DMS114 treated with DMSO at 0.1 percent for 48 hours (cell line): Measurements from ENCODE around the gene GFER.

Source experiments
- DNase-seq: peaks from one replicate; lab custom pipeline; 2025; ENCODE audit not compliant: unreplicated experiment; lab: John Stamatoyannopoulos, UW

Gene GFER

DNA sequence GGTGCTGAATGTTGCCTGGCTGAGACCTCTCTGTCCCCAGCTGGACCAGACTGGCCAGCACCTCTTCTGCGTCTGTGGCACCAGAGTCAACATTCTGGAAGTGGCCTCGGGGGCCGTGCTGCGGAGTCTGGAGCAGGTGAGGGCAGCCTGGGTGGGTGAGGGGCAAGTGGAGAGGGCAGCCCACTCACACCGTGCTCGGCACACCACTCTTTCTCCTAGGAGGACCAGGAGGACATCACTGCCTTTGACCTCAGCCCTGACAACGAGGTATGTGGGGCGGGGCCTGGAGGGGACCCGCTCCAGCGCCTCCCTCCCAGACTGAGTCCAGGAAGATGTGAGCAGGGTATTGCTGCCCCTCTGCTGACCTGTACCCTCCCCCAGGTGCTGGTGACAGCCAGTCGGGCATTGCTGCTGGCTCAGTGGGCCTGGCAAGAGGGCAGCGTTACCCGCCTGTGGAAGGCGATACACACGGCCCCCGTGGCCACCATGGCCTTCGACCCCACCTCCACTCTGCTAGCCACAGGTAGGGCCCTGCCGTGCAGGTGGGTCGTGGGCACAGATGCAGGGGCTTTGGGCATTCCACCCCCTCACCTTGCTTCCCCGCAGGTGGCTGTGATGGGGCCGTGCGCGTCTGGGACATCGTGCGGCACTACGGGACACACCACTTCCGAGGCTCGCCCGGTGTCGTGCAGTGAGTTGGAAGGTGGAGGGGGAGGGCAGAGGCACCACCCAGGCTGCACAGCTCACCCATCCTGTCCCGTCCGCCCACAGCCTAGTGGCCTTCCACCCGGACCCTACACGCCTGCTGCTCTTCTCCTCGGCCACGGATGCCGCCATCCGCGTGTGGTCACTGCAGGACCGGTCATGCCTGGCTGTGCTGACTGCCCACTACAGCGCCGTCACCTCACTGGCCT lies 9.6 kb upstream of the GFER start:
- DNase-seq: no peak

DNA sequence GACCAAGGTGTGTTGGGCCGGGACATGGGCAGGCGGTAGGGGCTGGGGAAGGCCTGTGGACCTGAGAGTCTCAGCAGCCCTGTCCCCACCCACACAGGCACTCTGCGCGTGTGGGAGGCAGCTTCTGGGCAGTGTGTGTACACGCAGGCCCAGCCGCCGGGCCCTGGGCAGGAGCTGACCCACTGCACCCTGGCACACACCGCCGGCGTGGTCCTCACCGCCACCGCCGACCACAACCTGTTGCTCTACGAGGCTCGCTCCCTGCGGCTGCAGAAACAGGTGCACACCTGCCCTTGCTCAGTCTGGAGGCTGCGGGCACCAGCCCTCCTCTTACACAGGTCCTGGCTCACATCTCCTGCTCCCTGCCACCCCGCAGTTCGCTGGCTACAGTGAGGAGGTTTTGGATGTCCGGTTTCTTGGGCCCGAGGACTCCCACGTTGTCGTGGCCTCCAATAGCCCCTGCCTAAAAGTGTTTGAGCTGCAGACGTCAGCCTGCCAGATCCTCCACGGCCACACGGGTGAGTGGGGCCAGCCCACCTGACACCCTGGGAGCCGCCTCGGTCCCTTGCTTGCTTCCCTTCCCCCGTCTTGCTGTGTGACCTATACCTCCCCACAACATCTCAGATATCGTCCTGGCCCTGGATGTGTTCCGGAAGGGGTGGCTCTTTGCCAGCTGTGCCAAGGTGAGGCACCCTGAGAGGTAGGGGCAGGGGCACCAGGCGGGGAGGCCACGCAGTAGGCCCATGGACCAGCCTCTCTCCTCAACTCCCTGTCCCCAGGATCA lies 8.4 kb upstream of the GFER start:
- DNase-seq: no peak

DNA sequence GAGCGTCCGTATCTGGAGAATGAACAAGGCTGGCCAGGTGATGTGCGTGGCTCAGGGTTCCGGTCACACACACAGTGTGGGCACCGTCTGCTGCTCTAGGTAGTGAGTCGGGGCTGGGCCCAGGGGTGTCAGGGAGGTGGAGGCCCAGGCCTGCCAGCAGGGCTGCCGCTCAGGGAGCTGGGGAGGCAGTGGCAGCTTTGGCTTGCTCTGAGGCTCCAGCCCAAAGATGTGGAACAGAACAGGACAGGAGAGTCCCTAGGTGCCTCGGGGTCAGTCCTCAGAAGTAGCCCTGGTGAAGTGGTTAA lies 7.8 kb upstream of the GFER start:
- DNase-seq: no peak

DNA sequence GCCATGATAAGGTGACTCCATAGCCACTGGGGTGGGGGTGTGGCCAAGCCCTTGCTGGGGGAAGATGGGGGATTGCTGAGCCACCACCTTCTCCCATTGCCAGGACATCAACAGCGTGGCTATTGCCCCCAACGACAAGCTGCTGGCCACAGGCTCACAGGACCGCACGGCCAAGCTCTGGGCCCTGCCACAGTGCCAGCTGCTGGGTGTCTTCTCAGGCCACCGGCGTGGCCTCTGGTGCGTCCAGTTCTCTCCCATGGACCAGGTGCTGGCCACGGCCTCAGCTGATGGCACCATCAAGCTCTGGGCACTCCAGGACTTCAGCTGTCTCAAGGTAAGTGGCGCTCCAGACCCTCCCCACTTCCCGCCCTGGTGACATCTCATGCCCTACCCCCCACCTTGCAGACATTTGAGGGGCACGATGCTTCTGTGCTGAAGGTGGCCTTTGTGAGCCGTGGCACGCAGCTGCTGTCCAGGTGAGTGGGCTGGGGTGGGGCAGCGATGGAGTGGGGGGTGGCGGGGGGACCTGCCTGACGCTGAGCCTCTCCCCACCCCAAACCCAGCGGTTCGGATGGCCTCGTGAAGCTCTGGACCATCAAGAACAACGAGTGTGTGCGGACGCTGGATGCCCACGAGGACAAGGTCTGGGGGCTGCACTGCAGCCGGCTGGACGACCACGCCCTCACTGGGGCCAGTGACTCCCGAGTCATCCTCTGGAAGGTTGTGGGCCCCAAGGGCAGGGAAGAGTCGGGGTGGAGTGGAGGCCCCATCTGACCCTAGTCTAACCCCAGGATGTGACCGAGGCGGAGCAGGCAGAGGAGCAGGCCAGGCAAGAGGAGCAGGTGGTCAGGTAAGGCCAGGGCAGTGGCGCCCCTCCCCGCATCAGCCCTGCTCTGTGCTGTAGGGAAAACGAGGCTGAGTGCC lies 6.8 kb upstream of the GFER start:
- no peak for DNase-seq

DNA sequence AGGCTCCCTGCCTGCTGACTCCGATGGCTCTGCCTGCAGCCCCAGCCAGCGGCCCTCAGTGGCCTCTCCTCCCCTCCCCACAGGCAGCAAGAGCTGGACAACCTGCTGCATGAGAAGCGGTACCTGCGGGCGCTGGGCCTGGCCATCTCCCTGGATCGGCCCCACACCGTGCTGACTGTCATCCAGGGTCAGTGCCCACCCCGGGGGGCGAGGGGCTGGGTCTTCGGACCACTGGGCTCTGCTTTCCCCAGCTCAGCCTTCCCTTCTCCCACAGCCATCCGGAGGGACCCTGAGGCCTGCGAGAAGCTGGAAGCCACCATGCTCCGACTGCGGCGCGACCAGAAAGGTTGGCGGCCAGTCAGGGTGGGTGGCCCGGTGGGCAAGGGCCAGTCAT lies 6.1 kb upstream of the GFER start:
- DNase-seq: no peak

DNA sequence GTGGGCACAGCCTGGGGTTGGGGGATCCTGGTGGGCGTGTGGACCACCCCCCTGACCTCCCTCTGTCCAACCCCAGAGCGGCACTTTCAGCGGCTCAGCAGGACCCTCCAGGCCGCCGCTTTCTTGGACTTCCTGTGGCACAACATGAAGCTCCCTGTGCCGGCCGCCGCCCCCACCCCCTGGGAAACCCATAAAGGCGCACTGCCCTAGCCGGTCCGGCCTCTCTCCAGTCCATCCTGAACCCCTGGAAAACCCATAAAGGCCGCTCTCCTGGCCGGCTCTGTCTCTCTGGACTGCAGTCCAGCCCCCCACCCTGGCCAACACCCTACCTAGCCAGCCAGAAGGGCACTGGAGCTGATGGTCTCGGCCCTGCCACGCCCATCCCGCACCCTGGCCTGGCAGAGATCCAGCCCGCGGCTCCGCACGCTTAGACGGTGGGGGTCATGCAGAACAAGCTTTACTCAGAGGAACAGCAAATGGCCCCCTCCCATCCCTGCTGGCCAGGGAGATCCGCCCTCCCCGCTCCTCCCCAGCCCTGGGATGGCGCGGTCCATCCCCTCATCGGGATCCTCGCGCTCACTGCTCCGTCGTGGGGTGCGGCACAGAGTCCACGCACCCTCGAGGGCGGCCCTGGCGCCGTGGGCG lies 5.4 kb upstream of the GFER start:
- DNase-seq: no peak

GRCh38 chr16:1979271-1980029 lies 4.5 kb upstream of the GFER start:
- DNase-seq: no peak

DNA sequence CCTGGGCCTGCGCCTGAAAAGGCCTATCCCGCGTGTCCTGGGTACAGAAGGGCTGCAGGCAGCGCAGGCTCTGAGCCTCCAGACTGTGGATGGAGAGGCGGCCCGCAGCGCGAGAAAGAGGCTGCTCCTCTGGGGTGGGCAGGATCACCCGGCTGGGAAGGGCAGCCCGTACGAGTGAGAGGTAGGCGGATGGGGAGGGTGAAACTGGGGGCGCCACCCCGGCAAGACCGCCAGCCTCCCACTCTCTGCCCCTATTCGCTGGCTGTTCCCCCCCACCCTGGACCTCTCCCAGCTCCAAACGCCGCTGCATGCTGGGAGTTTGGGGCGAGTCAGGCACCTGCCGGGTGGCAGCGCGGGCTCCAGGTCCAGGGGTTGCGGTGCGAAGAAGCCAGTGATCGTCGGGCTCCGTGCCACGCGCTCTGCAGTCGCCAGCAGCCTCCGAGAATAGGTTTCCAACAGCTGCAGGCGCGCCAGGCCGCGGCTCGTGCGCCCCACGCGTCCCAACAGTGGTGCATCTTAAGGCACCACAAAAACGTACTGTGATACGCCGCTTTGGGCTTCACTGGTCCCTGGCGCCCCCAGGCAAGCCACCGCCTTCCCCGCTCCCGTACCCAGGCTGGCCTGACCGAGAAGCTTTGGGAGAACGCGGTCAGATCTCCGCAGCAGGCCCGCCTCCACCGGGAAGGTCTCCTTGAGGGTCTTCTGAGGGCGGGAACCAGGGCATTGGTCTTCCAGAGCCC lies 3.8 kb upstream of the GFER start:
- DNase-seq: no peak

DNA sequence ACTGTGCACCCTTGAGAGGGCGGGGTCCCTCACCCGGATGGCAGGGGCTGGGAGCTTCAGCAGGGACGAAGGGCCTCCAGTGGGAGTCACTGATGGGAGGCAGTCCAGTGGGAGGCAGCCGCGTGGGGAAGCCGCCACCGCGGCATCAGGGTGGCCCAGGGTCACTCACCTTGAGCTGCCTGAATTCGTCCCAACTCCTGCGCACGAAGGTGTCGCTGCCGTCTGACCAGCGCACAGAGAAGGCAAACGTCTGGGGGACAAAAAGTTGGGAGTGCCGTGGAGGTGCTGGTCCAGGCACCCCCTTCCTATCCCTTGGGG lies 3.3 kb upstream of the GFER start:
- no peak for DNase-seq

DNA sequence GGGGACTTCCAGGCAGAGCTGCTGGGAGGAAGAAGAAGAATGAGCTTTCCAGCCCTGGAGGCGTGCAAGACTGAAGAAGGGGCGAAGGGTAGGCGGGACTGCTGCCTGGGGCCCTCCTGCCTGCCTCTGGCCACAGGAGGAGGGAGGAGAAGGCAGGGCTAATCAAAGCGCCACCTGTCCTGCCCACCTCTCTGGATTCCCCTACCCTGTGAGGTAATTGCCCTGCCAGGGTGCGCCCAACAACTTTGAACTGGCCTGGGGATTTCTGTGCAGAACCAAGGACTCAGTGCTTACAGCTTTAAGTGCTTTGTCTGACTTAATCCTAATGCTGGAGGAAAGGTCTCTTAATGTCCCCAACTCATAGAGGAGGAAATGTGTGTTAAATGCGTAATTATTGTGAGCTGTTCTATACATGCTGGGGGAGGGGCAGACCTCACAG lies 2.6 kb upstream of the GFER start, which contains the start of gene NOXO1:
NOXO1 (minus strand) TSS at position 72 of the 439 bp plus-strand sequence. CDS start 290 bp downstream, outside the sequence.
- no peak for DNase-seq

GRCh38 chr16:1982013-1982433 lies 2.0 kb upstream of the GFER start:
- no peak for DNase-seq

DNA sequence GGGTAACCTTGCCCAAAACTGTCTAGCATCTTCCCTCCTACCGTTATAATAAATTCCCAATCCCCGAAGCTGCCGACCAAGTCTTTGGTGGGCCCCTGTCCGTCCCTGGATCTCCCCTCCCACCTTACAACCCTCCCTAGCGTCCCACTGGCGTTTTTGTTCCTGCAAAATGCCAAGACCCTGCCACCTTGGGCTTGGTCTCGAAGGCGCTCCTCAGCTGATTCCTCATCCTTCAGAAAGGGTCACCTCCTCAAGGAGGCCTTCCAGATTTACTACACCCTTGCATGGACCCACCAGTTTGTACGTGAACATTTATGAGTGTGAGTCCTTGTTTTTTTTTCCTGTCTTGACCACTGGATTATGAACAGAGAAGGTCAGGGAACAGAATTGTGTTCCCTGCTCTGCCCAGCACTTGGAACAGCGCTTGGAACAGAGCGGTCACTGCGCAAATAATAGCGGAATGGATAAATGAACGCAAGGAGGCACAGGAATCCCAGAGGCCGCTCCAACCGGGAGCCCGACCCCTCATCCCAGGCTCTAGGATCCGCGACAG lies 926 bp upstream of the GFER start:
- DNase-seq: no peak

DNA sequence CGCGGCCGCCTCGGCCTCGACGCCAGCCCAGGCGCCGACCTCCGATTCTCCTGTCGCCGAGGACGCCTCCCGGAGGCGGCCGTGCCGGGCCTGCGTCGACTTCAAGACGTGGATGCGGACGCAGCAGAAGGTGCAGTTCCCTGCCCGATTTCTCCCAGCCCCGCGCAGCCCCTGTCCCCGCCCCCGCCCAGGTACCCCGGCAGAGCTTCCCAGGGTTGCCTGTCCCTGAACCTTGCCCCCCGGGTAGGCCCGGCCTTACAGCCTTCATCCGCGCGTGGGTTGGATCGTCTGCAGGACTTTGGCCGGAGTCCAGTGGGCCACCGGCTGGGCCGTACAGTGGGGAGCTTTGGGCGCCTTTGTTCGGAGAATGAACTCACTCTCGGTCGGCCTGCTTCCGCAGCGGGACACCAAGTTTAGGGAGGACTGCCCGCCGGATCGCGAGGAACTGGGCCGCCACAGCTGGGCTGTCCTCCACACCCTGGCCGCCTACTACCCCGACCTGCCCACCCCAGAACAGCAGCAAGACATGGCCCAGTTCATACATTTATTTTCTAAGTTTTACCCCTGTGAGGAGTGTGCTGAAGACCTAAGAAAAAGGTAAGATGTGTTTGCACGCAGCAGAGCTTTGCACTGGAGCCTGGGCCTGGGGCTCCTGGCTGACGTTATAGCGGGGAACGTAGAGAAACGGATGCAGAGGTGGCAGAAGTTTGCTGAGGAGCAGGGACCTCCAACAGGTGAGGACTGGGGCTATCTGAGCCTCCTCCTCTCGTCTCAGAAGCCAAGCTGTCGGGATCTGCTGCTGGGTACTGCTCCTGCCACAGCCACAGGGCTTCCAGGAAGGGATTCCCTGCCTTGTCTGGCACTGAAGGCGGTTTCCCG lies 593 bp downstream of the GFER start:
- no peak for DNase-seq

GRCh38 chr16:1985466-1986150 lies 1.6 kb downstream of the GFER start:
- DNase-seq: no peak

DNA sequence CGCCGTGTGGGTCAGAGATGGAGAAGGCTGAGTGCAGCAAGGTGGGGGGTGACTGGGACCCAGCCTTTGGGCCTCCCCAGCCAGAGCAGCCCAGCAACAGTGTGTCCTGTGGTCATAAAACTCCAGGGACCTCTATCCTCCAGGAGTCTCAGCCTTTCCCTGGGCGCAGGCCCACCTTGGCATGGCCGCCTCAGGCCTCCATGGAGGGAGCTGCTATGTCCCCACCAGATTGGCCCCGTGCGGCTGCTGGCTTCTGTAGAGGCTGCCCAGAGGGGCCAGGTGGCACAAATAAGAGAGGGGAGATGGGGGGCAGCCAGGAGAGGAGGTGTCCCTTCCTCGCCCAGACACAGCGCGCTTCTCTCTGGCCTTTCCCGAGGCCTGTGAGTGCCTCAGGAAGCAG lies 3.2 kb downstream of the GFER start:
- no peak for DNase-seq

DNA sequence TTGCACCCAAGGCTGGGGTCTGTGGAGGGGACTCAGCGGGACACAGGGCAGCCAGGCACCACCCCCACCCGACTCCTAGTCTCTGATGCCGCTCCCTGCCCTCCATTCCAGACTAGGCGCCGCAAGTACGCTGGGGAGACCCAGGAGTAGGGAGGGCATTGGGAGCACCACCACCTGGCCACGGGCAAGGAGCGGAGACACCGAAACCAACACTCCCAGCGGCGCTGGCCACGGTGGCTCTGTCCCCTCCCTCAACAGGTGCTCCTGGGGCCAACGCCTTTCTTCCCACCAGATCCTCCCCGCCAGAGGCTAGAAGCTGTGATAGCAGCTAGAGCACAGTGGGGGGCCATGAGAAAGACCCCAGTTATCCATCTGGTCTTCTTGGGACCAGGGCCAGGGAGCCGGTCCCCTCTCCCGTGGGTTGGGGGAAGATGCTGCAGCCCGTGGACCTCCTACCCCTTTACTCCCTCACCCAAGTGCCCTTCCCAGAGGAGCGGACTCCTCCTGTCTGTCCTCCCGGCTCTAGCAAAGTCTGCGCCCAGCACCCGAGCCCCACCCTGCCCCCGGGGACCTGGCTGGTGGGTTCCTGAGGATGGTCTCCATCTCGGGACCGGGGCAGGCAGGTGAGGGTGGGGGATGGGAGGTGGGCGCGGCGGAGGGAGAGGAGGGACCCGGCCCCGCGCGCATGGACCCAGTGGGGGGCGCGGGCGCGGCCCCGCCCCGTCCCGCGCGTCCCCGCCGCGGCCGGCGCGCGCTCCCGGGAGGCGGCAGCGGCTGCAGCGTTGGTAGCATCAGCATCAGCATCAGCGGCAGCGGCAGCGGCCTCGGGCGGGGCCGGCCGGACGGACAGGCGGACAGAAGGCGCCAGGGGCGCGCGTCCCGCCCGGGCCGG lies 5.5 kb downstream of the GFER start, which contains the start of gene SYNGR3:
SYNGR3 (plus strand) TSS at position 762 of the 892 bp plus-strand sequence. CDS start 133 bp downstream, outside the sequence.
- no peak for DNase-seq

- no peak for DNase-seq
Observed at GRCh38 chr16:1990101-1990350, 6.0 kb downstream of the GFER start.
